K562 (cell line): ENCODE data around the gene TBXAS1.

Experiments used
- ARID4B ChIP-seq: sonication (generic); formaldehyde crosslinking; IDR thresholded peaks from 2 replicates; pipeline ENCODE4 v1.8.0; 2022; ENCODE audit warnings: mild to moderate bottlenecking, missing genetic modification reagents
- EP300 ChIP-seq: IDR thresholded peaks from 2 replicates; pipeline ENCODE4 v1.6.1; 2012; ENCODE audit warnings: low read length, improper control_type of control experiment

GRCh38 chr7:139915864-139916716 lies 87.0 kb downstream of the TBXAS1 start:
- TF ChIP-seq ARID4B (peak; percentile 76; the same call in 1 of the 2 replicates), EP300 (peak; percentile 92)
